C4-2B (cell line): ENCODE results near the gene RSBN1.

ENCODE experiments used
- ZFX ChIP-seq: fragments of 450-650 bp; IDR thresholded peaks from 2 replicates; pipeline ENCODE4 v1.6.1; 2017
- TF ChIP-seq, protein P1 (sequence below): fragments of 450-650 bp; conservative IDR thresholded peaks from 2 replicates; pipeline ENCODE4 v1.5.1; 2017; ENCODE audit warnings: mild to moderate bottlenecking

DNA sequence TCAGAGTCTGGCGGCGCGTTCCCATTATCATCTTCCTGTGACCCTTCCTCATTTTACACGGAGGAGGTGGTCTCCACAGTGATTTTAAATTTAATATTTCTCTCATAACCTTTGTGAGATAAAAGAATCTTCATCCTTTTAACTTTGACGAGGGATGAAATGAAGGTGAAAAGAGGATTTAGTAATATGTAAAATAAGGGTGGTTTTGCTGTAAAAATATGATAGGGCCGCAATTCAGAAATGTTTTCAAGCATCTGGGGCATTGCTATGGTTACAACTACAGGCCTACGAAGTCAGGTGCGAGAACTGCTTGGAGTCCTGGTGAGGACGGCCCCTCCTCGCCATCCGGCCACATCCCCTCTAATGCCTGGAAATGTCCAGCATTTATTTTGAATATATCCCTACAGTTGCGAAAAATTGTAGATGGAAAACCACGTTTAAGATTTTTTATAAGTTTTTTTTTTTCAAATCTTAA is 422 bp upstream of the RSBN1 start:
- TF ChIP-seq, protein P1, sequence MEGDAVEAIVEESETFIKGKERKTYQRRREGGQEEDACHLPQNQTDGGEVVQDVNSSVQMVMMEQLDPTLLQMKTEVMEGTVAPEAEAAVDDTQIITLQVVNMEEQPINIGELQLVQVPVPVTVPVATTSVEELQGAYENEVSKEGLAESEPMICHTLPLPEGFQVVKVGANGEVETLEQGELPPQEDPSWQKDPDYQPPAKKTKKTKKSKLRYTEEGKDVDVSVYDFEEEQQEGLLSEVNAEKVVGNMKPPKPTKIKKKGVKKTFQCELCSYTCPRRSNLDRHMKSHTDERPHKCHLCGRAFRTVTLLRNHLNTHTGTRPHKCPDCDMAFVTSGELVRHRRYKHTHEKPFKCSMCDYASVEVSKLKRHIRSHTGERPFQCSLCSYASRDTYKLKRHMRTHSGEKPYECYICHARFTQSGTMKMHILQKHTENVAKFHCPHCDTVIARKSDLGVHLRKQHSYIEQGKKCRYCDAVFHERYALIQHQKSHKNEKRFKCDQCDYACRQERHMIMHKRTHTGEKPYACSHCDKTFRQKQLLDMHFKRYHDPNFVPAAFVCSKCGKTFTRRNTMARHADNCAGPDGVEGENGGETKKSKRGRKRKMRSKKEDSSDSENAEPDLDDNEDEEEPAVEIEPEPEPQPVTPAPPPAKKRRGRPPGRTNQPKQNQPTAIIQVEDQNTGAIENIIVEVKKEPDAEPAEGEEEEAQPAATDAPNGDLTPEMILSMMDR: no peak; the same call in 1 of the 2 replicates
- no peak for TF ChIP-seq ZFX
